ENCODE measurements around the gene RNU1-4.
"Not testable (repeated sequence)": the region's sequence is repeated elsewhere in the genome, so short reads cannot be mapped to it uniquely, and the experiment has no call there.

DNA sequence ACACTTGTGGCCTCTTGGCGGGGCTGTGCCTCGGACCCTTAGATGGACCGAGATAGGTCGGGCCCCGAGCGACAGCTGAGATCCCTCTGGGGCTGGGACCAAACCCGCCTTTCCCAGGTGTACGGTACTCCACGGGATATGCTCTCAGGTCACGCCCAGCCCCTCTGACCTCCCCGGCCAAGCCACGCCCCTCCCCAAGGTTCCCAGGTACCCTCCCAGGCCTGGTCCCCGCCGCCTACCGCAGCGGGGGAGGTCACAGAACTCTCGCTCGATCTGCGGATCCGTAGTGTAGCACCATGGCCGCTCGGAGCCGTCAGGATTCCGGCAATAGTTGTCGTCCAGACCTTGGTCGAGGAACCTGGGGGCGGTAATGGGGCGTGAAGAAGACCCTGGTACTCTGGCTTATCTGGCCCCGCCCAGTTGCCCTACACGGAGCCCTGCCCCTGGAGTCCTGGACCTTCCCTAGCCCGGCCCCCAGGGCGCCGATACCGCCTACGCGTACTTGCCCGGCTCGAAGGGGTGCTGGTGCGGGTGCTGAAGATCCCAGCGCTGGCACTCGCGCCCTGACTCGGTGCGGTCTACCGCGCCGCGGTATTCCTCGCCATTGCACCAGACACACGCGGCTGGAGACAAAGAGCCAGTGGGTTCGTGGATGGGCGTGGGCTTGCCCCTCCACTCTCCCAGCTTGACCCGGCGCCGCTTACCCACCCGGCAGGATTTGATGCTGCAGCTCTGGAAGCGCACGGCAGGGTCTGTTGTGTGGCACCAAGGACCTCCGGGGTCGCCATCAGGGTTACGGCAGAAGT is 19.5 kb downstream of the RNU1-4 start:
- TF ChIP-seq POLR2A (IDR thresholded peaks at IDR 0.05); POLR2AphosphoS5 (IDR thresholded peaks at IDR 0.05; ENCODE audit: insufficient read depth in 1 of 2, low read depth in 1 of 2): not testable (repeated sequence)
